Measurements from ENCODE around the gene SSRP1.

SSRP1 gene

GRCh38 chr11:57348636-57349313, 13.1 kb upstream of the SSRP1 start:
- TF ChIP-seq REST (IDR thresholded peaks at IDR 0.05; ENCODE audit: insufficient read depth in 1 of 2, low read depth in 2 of 2, low read length in 2 of 2) (no peak), FOXP2 (optimal IDR thresholded peaks at IDR 0.05; ENCODE audit: borderline replicate concordance, extremely low read depth, extremely low read length, insufficient read depth) (no peak), POLR2AphosphoS5 (IDR thresholded peaks at IDR 0.05; ENCODE audit: low read depth, low read length) (no peak), SIN3A (IDR thresholded peaks at IDR 0.05; ENCODE audit: borderline replicate concordance, insufficient read depth, low read length) (no peak), TAF1 (IDR thresholded peaks at IDR 0.05; ENCODE audit: borderline replicate concordance, insufficient read depth, low read length) (no peak)

- no peak for TF ChIP-seq POLR2AphosphoS5 (IDR thresholded peaks at IDR 0.05; ENCODE audit: low read depth, low read length)
- TF ChIP-seq FOXP2 (optimal IDR thresholded peaks at IDR 0.05; ENCODE audit: borderline replicate concordance, extremely low read depth, extremely low read length, insufficient read depth): no peak
- TF ChIP-seq TAF1 (IDR thresholded peaks at IDR 0.05; ENCODE audit: borderline replicate concordance, insufficient read depth, low read length): no peak
- no peak for TF ChIP-seq REST (IDR thresholded peaks at IDR 0.05; ENCODE audit: insufficient read depth in 1 of 2, low read depth in 2 of 2, low read length in 2 of 2)
- no peak for TF ChIP-seq SIN3A (IDR thresholded peaks at IDR 0.05; ENCODE audit: borderline replicate concordance, insufficient read depth, low read length)
Measured at GRCh38 chr11:57348052-57348451, 12.4 kb upstream of the SSRP1 start.

- TF ChIP-seq SIN3A (IDR thresholded peaks at IDR 0.05; ENCODE audit: borderline replicate concordance, insufficient read depth, low read length): no peak
- TF ChIP-seq REST (IDR thresholded peaks at IDR 0.05; ENCODE audit: insufficient read depth in 1 of 2, low read depth in 2 of 2, low read length in 2 of 2): no peak
- no peak for TF ChIP-seq FOXP2 (optimal IDR thresholded peaks at IDR 0.05; ENCODE audit: borderline replicate concordance, extremely low read depth, extremely low read length, insufficient read depth)
- no peak for TF ChIP-seq POLR2AphosphoS5 (IDR thresholded peaks at IDR 0.05; ENCODE audit: low read depth, low read length)
- no peak for TF ChIP-seq TAF1 (IDR thresholded peaks at IDR 0.05; ENCODE audit: borderline replicate concordance, insufficient read depth, low read length)
Measured at GRCh38 chr11:57347336-57347735, 11.6 kb upstream of the SSRP1 start.

GRCh38 chr11:57345555-57346211, 10.0 kb upstream of the SSRP1 start:
- TF ChIP-seq POLR2AphosphoS5 (IDR thresholded peaks at IDR 0.05; ENCODE audit: low read depth, low read length) (no peak), REST (IDR thresholded peaks at IDR 0.05; ENCODE audit: insufficient read depth in 1 of 2, low read depth in 2 of 2, low read length in 2 of 2) (no peak), SIN3A (IDR thresholded peaks at IDR 0.05; ENCODE audit: borderline replicate concordance, insufficient read depth, low read length) (no peak), TAF1 (IDR thresholded peaks at IDR 0.05; ENCODE audit: borderline replicate concordance, insufficient read depth, low read length) (no peak), FOXP2 (optimal IDR thresholded peaks at IDR 0.05; ENCODE audit: borderline replicate concordance, extremely low read depth, extremely low read length, insufficient read depth) (no peak)

Measured in PFSK-1 (cell line).